MV-4-11 (cell line): ENCODE measurements around the gene MAP3K20.
A peak's percentile ranks its signal among the peaks of the same experiment; 100 is the strongest.
"Not testable (repeated sequence)": the region's sequence is repeated elsewhere in the genome, so short reads cannot be mapped to it uniquely, and the experiment has no call there.

ENCODE experiments used
- DNase-seq: peaks from one replicate; lab custom pipeline; 2025; lab: John Stamatoyannopoulos, UW

Gene MAP3K20

DNA sequence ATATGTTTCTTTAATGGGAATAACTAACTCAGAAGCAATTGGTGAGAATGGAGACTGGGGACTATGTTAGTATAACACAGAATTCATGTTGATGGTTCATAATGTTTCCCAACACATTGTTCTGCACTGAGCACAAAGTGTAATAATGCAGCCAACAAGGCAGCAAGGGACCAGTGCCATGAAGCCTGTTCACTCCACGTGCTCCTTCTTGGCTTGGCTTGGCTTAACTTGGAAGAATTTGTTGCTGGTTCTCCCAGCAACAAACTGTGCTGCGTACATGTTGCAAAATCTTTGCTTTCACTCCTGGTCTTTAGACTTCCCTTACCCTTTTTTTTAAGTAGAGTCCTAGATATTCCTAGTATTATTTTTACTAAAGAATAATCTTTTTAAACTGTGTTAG is 129.7 kb downstream of the MAP3K20 start:
- no peak for DNase-seq

DNA sequence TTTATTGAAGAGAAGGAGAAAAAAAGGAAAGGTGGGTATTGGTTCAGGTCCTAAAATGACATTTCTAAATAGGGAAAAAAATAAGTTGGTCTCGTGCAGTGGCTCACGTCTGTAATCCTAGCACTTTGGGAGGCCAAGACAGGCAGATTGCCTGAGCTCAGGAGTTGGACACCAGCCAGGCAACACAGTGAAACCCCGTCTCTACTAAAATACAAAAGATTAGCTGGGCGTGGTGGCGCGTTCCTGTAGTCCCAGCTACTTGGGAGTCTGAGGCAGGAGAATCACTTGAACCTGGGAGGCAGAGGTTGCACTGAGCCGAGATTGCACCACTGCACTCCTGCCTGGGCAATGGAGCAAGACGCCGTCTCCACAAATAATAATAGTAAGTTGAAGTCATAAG is 131.5 kb downstream of the MAP3K20 start:
- not testable (repeated sequence) for DNase-seq

DNA sequence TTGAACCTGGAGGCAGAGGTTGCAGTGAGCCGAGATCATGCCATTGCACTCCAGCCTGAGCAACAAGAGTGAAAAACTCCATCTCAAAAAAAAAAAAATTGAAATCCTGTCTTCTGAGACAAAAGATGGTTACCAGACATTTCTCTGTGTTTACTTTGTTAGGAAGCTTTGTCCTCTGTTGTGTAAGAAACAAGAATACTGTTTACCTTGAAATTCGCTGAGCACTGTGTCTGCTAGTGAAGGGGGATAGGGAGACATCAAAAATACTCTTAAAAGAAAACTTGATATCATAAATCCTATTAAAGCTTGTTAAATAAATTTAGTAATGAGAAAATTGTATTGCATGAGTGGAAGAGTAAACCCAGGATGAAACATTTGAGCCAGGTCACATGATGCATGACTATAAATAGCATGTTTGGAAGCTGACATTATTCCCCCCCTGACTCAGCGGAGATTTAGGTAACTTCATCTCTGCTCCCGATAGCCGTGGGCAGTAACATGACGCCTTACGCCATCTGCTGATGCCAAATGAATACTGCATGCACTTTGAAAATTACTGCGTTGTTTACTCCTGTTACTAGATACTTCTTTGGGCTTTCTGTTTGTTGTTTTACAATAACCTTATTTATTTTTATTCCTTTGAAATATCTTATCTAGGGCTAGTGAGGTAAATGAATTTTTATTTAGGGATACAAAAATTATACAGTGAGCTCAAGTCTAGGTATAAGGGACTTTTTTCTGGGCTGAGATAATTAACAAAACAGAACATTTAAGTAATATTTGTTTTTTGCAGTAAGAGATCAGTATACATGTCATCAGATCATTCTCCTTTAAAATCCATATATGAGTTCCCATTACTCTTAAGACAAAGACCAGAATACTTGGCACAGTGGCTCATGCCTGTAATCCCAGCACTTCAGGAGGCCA is 134.9 kb downstream of the MAP3K20 start:
- peak; percentile 65 for DNase-seq

DNA sequence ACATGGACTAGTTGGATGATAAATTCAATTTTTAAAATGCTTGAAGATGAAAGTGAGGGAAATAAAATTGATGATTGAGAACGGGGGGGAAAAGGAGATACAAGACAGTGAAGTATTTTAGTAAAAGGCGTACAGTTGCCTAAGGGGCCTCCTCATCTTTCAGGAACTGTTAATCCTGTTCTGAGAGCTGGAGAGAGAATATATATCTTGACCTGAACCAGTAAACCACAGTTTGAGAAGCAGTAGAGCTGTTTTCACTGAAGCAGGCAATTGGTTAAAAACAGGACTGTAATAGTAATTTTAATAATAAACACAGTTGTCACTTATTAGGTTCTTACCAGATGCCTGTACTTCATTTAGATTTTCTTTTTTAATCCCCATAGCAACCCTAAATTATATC is 137.5 kb downstream of the MAP3K20 start:
- no peak for DNase-seq

DNA sequence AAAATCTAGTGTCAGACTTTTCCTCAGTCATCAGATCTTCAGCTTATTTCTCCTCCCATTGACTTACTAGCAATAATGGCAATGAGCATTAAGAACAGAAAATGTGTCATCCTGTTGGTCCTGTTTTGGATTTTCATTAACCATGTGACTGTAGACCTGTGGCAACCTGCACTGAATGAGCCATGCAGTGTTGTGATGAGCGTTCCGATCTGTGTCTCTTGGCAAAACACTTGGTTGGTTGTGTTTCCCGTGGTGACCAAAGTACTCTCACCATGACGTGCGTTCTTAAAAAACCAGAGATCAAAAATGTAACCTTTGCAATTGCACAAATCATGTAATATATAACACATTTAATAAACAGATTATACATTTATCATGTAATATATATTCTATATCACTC is 138.6 kb downstream of the MAP3K20 start:
- no peak for DNase-seq

DNA sequence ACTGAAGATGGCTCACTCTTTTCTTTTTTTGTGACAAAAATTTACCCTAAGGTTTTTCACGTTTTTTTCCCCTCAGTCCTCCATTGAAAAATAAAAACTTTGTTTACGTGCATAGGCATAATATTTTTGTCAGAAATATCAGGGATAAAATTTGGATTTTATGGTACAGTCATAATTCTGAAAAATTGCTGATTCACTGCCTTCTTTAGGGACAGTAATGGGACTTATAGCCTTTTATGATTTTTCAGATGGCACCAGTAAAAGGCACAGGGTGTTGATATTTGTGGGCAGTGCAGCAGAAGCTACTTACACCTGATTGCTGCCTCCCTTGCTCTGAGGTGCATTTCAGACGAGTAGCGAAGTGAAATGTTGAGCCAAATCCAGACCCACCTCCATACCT is 139.7 kb downstream of the MAP3K20 start:
- no peak for DNase-seq

DNA sequence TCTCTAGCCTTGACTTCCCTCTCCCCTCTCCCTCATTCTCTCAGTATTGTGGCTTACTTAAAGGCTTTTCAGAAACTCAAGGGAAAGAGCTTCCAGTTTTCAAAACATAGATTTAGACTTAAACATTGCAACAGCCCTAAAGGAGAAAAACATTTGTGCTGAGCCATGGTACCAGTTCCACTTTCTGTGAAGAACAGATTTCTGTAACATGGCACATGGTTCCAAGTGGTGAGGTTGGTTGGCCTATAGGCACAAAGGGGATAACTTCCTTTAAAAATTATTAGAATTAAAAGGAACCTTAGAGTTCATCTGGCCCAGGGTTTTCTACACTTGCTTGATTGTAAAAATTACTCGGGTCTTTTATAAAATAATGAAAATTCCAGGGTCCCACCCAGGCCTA is 140.4 kb downstream of the MAP3K20 start:
- DNase-seq = peak; percentile 60

DNA sequence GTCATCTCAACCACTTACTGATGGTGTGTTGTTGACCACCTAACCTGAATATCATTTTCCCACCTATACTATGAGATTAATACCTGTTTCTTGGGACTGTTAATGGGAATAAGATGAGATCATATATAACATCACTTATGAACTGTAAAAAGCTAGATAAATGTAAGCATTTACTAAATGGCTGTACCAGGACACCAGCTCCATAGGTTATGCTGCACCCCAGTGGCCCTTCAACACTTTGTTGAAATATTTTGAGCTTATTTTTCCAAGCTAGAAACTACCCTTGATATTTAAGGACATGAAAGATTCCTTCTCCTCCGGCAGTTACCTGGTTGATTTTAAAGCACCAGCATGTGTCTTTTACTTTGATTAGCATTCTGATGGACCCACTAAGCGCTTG is 141.0 kb downstream of the MAP3K20 start:
- peak; percentile 10 for DNase-seq

DNA sequence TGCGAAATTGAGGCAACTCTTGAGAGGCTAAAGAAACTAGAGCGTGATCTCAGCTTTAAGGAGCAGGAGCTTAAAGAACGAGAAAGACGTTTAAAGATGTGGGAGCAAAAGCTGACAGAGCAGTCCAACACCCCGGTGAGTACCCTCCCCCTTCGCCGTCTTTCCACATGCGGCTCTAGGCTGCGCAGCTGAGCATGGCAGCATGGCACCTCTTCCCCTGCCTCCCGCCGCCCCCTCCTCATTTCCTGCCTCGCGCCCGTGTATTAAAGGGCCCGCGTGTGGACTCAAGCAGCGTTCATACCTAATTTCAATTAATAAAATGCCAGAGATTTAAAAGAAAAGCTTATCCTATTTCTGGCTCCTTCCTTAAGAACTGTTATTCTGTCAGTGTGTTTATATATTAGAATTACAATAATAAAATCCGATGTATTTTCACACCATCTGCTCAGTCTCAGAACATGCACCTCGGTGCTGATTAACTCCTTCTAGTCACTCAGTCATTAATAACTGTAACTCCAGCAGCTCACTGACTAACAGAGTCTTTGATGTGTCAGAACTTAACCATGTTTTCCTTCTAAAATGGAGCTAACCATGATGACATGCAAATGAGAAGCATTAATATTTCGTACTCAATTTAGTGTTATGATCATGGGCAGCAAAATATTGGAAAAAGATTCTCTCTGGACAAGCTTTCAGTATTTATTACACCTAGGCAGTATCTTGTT is 141.6 kb downstream of the MAP3K20 start:
- DNase-seq = no peak

DNA sequence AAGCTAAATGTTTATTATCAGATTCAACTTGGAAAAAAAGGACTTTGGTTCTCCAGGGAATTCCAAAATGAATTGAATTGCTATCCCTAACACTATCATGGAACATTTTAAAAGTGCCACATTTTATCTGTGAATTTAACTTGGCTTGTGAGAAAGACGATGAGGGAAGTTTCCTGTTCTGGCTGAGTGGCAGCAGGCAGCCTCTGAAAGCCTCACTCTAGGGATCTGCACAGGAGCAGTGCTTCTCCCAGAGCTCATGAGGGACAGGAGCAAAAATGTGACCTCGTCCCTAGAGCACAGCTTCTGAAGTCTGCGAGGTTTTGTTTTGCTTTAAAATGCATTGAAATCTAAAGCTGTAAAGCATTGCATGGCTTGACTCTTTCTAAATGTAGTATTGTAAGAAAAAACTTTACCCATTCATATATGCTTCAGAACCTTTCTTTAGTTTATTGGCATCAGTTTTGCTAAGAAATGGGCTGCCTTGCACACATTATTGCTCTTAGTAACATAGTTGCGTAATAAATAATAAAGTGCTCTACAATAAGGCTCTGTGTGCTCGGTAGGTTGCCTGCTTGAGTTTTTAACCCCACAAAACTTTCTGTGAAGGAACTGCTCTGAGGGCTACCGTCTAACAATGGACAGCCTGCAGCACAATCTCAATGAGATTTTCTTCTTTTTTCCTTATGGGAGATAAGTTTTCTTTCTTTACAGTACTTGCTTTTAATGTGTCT is 142.8 kb downstream of the MAP3K20 start:
- no peak for DNase-seq

DNA sequence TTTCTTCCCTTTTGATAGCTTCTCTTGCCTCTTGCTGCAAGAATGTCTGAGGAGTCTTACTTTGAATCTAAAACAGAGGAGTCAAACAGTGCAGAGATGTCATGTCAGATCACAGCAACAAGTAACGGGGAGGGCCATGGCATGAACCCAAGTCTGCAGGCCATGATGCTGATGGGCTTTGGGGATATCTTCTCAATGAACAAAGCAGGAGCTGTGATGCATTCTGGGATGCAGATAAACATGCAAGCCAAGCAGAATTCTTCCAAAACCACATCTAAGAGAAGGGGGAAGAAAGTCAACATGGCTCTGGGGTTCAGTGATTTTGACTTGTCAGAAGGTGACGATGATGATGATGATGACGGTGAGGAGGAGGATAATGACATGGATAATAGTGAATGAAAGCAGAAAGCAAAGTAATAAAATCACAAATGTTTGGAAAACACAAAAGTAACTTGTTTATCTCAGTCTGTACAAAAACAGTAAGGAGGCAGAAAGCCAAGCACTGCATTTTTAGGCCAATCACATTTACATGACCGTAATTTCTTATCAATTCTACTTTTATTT is 145.6 kb downstream of the MAP3K20 start:
- no peak for DNase-seq

DNA sequence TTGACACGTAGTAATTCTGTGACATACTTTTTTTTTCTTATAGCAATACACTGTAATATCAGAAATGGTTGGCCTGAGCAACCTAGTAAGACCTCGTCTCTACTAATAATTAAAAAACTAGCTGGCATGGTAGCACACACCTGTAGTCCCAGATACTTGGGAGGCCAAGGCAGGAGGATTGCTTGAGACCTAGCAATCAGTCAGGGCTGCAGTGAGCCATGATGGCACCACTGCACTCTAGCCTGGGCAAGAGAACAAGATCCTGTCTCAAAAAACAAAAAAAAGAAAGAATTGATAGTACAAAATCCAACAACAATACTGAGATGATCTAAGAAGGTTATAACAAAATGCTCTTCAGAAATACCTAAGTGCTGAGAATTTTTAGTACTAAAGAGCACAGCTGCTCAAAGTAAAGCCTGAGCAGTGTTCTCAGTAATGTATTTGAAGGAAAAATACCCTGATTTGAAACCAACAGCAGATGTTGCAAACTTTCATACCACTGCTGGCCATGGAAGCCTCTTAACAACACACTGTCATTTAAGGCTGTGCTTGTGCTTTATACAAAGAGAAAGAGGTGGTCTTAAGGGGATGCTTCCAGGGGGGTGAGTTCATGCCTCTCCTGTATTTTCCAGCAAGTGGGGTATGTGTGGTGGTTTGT is 146.4 kb downstream of the MAP3K20 start:
- no peak for DNase-seq

DNA sequence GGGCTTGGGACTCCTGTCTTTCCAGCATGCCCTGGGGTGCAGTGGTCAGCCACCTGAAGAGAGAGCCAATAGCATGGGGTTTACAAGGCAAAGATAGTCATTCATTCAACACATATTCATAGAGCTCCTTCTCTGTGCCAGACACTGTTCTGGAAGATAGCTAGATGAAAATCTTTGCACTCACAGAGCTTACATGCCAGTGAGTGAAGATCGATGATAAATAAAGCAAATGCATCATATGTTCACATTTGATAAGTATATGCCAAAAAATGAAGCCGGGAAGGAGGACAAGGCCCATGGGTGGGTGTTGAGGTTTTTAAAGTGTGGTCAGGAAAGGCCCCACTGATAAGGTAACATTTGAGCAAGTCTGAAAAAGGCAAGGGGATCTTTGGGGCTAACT is 148.2 kb downstream of the MAP3K20 start:
- no peak for DNase-seq

DNA sequence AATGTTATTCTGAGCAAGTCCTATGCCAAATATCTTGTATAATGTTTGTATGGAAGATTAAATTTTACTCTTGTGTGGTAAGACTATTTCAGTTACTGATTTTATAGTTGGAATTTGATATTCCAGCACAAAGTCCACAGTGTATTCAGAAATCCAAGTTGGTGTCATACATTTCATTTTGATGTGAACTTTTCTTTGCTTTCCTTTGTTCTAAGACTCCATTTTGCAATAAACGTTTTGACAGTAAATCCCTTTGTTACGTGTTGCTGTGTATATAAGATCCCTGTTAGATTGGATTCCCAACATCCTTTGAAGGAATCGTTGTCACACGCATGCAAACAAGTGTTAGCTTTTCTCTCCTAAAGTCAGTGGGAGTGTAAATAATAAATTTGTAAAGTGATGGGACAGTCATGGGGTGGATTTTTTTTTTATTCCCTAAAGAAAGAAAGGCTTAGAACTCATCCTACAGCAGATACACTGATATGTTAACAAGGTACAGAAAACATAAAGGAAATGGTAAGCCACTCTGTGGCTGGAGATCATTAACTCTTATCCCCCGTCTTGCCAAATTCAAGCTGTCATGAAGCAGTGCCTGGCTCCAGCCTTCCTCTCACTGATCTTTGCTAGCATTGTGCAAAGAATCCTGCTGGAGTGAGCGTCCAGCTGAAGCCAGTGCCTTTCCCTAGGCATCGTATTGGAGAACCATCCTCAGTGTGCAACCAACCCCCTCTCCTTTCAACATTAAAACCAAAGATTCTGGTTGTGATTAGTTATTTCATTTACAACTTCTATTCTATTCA is 151.5 kb downstream of the MAP3K20 start:
- no peak for DNase-seq

DNA sequence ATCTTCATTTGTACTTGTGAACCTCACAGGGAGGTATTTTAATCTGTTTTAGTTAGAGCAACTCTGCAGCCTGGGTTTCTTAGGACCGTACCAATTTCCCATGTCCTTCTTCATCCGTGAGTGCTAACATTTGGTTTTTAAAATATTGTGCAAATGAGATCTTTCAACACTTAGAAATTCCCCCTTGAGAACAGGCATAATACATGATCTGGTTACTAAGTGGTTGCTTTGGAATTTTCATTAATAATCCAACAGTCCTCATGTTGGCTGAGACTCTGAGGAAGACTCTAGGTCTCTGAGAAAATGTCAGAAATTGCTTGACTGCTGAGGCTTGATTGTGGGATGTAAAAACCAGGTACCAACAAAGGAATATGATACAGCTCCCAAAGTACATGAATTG is 153.4 kb downstream of the MAP3K20 start:
- no peak for DNase-seq

DNA sequence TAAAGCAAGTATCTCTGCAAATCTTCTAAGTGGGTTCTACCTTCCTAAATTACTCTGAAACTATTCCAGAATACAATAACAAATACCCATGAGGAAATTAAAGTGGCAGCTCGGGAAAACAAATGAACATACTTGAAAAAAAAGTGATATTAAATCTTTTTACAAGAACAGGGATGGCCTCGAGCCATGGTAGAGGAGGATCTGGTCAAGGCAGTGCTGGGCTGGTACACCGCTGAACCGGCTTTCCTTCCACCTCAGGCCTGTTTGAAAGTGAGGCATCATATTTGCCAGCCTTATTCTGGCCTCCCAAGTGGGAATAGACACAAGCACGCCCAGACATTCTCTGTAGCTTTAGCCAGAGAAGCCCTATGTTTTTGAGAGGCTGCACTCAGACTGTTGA is 154.5 kb downstream of the MAP3K20 start:
- no peak for DNase-seq

DNA sequence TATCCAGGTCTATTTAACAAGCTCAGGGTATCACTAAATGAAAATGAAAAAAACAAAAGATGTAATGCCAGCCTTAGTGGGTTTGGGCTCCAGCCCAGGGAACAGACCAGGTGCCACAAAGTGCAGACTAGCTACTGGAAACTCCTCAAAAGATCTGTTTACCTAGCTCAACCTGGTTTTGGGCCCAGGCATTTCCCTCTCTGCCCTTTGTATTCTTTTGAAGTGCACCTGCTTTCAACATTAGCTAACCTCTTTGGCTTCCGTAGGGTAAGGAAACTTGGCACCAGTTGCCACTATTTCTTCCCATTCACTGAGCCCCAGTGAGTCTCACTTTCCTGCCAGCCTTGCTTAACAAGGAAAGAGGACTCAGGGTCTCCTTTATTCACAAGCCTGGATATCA is 155.4 kb downstream of the MAP3K20 start:
- DNase-seq = no peak

DNA sequence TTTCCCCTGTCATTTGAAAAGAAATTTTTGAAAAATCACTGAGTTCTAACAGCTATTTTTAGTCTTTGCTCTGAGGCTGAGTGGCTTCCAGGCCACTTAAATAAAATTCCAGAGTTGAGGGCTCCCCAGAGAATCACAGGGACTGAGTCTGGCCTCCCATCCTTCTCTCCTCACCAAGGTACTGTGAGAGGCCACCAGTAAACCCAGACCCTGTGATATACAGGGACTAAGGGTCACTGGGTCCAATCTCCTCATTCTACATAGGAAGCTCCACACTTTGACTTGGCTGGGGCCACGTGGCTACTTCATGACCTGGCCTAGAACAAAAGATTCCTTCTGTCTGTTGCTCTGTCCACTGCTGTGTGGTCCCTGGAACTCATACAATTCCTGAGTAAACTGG is 155.8 kb downstream of the MAP3K20 start:
- no peak for DNase-seq

DNA sequence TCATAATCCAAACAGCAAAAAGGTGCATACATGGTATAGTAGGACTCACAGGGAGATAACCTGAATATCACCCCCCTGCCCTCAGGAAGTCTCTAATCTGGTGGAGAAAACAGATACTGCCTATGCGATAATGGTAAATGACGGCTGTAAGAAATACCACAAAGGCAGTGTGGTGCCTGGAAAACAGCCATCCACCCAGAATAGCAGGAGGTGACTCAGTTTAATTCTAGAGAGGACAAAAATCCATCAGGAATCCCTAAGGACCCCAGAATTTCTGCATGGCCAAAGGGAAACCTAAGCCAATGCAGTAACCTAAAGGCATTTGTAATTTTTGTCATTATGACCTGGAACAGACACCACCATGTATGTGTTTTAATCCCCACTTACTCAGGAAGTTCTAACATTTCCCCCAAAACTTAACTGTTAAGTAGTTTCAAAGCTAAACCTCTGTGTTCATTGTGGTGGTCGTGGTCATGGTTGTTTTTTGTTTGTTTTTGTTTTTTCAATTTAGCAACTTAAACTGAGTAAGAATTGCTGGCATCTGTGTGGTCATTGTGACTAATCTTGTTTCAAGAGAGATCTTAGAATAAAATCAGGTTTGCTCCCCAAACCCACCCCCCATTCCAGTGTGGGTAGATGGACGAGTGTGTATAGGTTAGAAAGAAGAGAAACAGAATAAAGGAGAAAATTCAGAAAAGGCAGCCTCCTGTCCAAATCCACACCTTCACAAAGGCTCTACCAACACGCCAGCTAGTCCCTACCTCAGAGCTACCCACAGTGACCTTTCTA is 157.5 kb downstream of the MAP3K20 start:
- DNase-seq = no peak
